Jurkat, Clone E6-1 (cell line): ENCODE measurements around the gene PLA2G2F.
"Not testable (repeated sequence)": the region's sequence is repeated elsewhere in the genome, so short reads cannot be mapped to it uniquely, and the experiment has no call there.

Experiments used
- DNase-seq: peaks from one replicate; pipeline ENCODE4 v3.0.0-alpha.2; 2011; ENCODE audit warnings: low read depth, low spot score
- H3K4me3 ChIP-seq: 2 replicates; pipeline ENCODE4 v1.5.1; 2011; ENCODE audit warnings: mild to moderate bottlenecking, low read length, control low read depth, moderate library complexity

Gene PLA2G2F

DNA sequence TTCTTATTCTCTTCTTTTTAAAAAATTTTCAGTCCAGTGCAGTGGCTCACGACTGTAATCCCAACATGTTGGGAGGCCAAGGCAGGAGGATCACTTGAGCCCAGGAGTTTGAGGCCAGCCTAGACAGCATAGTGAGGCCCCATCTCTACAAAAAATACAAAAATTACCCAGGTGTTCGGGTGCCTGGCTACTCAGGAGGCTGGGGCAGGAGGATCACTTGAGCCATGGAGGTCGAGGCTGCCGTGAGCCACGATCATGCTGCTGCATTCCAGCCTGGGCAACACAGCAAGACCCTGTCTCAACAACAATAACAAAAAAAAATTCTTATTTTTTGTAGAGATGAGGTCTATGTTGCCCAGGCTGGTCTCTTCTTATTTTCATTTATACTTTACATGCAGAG lies 27.7 kb upstream of the PLA2G2F start:
- no peak overlapping the region for H3K4me3 ChIP-seq
- DNase-seq = no peak

DNA sequence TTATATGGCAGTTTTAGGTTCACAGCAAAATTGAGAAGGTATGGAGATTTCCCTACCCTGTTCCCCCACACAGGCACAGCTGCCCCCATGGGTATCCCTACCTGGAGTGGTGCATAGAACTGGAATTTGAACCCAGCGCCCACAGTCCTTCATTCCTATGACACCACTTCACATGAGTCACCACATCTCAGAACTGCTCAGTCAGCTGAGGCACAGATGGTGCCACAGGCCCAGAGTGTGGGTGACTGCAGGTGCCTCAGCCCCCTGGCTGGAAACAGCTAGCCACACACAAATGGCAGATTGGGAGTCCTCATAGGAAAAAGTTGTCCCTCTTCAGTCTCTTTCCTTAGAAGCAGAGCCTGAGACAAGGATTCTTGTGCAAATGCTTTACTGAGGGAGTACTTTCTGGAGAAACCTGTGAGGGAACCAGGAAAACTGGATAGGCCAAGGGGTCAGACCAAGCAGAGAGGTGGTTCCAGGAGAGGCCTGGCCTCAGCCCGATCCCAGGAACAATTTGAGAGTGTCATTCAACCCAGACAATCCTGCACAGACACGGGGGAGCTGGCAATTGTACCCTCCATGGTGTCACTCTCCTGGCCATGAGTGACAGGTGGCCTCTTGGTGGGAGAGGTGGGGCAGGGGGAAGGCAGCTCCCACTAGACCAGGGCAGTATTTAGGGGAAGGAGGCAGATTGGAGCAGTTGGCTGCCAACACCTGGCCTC lies 26.7 kb upstream of the PLA2G2F start:
- H3K4me3 ChIP-seq = no peak overlapping the region
- DNase-seq = no peak

DNA sequence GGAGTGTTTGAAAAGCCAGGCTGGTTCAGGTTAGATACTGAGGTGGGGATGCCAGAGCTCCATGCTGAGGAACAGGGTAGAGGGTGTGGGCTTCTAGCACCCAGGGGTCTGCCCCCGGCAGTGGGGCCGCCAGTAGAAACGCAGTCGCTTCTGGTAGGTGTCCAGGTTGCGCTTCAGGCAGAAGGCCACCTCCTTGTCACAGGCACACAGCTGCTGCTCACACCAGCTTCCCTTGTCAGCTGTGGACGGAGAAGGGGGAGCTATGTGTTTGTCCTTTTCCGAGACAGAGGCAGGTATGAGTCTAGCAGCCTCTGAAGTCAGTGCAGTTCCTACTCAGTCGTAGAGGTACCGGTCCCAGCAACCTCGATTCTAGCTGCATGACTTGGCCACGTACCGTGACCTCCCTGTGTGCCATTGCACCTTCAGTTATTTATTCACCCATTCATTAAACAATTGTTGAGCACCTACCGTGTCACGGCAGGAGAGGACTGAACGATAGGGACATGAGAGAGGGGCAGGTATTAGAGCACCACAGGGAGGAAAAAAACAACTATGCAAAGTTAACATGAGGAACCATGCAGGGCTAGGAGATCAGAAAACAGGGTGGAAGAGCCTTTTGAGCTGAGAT lies 25.0 kb upstream of the PLA2G2F start:
- H3K4me3 ChIP-seq = no peak overlapping the region
- DNase-seq = no peak

DNA sequence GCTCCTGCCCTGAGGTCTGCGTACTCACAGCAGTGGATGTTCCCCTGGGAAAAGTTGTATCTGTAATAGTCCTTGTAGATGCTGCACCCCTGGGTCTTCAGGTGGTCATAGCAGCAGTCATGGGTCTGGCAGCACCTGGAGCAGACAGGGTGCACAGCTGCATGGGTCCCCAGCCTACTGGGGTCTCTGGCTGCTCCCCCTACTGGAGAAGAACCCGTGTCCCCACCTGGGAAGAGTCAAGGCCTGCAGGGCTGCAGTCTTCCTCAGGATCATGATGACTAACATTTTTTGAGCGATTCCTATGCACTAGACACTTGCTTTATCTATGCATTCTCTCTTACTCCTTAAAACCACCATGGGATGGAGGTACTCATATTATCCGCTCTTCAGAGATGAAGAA lies 23.6 kb upstream of the PLA2G2F start:
- no peak overlapping the region for H3K4me3 ChIP-seq
- no peak for DNase-seq

DNA sequence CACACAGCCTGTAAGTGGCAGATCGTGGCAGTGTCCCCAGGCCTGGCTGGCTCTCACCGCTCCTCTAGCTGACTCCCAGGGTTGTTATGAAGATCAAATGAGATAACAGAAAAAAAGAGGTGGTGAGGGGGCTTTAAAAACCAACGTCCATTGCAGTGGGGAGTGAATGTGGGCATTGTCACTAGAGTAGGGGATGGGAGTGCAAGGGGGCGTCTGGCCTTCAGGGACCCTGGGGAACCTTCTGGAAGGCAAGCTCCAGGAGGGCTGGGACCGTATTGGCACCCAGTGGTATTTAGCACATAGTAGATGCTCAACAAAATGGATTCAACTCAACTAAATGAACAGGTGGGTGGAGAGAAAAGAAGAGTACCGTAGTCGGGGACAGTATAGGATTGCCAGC lies 23.2 kb upstream of the PLA2G2F start:
- no peak overlapping the region for H3K4me3 ChIP-seq
- DNase-seq = no peak

DNA sequence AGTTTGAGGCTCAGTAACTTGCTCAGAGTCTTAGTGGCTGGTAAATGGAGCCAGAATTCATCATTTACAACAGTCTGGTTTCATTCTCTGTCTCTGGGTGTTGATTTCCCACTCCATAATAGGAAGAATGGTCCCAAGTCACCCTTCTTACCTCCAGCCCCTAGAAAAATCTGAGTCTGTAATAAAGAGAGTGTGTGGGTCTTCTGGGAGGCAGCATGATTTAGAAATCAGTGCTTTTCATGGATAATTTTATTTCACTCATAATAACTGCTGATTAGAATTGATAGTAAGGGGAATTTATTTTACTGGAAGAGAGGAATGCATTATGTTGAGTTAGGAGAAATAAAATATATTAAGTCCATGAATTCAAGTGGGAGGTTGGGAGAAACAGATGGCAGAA lies 21.9 kb upstream of the PLA2G2F start:
- DNase-seq = no peak
- H3K4me3 ChIP-seq = no peak overlapping the region

DNA sequence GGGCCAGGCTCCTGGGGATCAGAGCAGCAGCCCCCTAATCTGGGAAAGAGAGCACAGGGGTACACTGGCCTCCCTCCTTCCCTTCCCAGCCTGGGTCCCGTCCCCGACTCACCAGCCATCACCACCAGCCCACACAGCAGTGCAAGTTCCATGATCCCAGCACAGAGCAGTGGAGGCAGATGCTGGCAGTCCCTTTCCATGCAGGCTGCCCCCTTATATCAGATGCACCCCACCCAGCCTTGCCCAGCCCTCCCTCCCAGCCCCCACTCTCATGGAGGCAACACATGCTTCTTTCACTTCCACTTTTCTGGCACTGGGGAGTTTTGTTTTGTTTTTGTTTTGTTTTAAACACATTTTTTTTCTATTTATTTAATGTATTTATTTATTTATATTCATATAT lies 19.8 kb upstream of the PLA2G2F start, which contains the start of gene PLA2G2D:
TSS of gene PLA2G2D (minus strand) at position 190 of the 400 bp plus-strand sequence. CDS start at position 152, 38 bp downstream.
- DNase-seq = no peak
- H3K4me3 ChIP-seq = no peak within 1 kb of the TSS

DNA sequence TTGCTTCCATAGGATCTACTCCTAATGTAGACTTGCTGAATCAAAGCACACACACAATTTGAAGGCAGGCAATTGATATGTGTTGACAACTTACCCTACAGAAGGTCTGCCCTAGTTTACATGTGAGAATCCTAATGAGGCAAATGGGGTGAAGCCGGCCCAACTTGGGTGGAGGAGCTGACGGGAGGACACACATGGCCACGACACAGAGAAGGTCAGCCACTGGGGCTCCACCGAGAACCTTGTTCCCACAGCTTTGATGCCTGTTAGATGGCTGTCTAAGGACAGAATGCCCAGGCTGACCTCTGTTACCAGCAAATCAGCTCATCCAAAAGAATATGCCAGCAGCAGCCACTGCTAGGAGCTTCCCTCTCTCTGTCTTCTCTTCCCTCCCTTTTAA lies 18.3 kb upstream of the PLA2G2F start:
- no peak overlapping the region for H3K4me3 ChIP-seq
- DNase-seq = no peak

DNA sequence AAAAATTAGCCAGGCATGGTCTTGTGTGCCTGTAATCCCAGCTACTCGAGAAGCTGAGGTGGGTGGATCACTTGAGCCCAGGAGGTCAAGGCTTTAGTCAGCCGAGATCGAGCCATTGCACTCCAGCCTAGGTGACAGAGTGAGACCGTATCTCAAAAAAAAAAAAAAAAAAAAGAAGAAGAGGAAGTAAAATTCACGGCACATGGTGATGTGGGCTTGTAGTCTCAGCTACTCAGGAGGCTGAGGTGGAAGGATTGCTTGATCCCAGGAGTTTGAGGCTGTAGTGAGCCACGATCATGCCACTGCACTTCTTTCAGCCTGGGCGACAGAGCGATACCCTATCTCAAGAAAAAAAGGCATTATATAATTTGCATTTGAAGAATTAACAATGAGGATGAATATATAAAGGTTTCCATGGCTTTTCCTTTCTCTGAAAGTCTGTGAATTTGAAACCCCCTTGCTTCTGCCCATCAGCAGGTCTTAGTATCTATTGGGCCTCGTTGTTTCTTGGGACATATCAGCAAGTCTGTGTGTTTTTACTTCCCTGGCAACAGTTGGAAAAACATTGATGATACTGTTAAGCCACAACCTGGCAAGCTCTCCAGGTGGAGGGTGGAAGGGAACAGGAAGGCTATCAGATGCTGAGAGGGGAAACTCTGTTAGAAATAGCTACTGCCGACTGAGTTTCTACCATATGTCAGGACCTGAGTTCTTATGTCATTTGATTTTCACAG lies 15.2 kb upstream of the PLA2G2F start:
- DNase-seq = no peak
- H3K4me3 ChIP-seq = no peak overlapping the region

DNA sequence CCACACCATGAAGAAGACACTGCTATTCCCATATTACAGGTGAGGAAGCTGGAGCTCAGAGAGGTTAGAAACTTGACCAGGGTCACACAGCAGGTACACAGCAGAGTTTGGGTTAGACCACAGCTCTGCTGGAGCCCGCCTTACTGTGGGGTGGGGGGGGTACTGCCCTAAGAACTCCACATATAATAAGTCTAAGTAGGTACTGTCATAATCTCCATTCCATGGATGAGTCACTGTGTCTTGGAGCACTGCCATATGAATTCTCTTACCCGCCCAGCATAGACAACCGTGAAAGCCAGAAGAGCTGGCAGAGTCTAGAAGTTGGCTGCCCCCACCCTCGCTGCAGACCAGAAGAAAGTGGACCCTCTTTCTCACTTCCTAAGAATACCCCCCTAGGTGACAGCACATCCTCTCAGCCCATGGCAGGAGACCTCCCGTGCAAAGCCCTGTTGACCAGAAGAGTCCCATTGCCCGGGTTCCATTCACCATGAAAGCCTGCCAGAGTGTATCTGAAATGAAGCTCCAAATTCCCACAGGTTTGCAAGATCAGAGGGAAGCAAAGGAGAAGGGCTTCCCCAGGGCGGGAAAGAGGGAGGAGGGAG lies 14.6 kb upstream of the PLA2G2F start:
- H3K4me3 ChIP-seq = no peak overlapping the region
- DNase-seq = no peak

DNA sequence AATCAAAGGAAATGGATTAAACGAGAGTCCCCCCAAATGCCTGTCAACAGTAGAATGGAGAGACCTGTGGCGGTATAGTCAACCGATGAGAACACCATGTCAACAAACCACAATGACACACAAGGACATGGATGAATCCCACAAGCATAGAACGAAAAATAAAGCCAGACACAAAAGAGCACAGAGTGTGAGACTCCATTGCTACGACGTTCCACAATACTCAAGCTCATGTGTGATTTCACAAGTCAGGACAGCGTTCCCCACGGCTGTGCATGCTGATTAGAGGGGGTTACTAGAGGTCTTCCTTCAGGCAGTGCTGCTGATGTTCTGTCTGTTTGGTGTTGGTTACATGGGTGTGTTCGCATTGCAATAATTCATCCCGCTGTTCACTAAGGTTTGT lies 14.0 kb upstream of the PLA2G2F start:
- DNase-seq = no peak
- no peak overlapping the region for H3K4me3 ChIP-seq

DNA sequence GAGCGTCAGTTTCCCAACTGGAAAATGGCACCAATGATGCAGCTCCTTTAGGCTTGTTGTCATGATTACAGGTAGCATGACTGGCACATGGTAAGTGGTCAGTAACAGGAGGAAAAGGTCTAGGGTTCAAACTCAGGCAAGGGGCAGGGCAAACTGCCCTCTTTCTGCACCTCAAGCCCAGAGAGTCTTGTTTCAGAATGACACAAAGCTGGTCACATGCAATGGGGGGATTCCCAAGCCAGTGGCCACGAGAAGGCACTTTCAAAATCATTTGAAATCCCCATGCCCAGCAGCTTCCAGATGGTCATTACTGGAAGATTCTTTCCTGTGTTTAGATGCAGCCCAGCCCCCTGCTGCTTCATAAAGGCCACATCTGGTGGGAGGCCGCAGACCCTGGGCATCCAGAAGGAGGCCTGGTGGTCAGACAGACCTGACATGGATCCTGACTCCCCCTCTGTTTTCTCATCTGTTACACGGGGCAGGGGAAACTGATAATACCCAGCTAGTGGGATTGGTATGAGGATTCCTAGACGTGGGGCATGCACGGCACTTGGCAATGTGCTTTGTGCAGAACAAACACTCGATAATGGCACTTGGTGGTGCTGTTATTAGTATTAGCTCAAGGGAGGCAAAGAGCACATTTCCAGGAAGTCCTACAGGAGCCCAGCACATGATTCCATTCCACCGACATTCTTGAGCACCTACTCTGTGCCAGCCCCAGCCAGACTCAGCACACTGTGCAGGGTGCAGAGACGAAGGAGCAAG lies 12.9 kb upstream of the PLA2G2F start:
- DNase-seq = no peak
- H3K4me3 ChIP-seq = no peak overlapping the region

DNA sequence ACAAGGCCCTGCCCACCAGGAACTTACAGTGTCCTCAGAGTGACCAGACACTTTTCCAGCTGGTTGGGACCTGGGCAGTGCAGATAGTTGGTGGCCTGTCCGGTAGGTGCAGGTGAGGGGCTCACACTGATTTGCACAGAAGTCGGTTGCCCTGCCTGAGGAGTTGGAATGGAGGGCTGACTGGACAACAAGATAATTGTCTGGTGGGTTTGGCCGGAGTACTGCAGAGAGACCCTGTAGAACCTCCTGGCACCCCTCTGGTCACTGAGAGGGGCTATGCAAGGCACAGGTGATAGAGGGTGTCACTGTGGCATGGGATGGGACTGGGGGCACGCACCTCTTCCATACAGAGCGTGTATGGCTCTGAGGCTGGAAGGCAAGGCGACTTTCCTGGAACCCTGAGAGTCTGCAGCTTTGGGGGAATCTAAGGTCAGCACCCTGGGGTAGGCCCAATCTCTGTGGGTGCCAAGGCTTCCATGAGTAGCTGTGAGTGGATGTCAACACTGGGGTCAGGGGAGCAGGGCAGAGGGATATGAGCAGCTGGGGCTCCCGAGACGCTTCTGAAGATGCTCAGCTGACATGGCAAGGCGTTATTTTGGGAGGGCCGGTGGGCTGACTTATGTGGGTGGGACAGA lies 12.2 kb upstream of the PLA2G2F start:
- H3K4me3 ChIP-seq = no peak overlapping the region
- no peak for DNase-seq

DNA sequence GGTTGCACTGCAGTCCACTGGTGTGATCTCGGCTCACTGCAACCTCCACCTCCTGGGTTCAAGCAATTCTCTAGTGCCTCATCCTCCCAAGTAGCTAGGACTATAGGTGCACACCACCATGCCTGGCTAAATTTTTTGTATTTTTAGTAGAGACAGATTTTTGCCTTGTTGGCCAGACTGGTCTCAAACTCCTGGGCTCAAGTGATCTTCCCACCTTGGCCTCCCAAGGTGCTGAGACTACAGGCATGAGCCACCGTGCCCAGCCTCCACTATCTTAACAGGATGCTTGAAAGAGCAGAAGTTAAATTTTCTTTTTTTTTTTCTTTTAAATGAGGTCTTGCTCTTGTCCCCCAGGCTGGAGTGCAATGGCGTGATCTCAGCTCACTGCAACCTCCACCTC lies 8.6 kb upstream of the PLA2G2F start:
- H3K4me3 ChIP-seq, DNase-seq: not testable (repeated sequence)

DNA sequence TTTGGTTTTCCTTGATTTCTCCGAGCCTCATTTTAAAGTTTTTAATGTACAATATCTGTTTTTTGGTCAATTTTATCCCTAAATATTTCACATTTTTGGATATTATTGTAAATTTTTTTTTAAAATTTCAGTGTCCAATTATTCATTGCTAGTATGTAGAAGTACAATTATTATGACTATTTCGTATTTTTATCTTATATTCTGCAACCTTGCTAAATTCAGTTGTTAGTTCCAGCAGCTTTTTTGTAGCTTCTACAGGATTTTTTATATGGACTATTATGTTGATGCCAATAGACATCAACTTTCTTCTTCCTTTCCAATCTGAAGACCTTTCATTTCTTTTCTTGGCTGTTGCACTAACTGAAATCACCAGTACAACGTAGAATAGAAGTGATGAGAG lies 4.1 kb upstream of the PLA2G2F start:
- DNase-seq = no peak
- no peak overlapping the region for H3K4me3 ChIP-seq

DNA sequence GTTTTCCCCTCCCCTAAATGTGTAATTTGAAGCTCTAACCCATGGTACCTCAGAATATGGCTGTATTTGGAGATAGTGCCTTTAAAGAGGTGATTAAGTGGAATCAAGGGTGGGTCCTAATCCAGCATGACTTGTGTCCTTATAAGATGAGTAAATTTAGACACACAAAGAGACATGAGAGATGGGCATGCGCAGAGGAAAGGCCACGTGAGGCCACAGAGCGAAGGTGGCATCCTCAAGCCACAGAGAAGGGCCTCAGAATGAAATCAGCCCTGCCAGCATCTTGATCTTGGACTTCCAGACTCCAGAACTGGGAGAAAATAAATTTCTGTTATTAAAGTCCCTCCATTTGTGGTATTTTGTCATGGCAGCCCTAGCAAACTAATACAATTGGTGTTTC lies 2.9 kb upstream of the PLA2G2F start:
- no peak overlapping the region for H3K4me3 ChIP-seq
- DNase-seq = no peak

DNA sequence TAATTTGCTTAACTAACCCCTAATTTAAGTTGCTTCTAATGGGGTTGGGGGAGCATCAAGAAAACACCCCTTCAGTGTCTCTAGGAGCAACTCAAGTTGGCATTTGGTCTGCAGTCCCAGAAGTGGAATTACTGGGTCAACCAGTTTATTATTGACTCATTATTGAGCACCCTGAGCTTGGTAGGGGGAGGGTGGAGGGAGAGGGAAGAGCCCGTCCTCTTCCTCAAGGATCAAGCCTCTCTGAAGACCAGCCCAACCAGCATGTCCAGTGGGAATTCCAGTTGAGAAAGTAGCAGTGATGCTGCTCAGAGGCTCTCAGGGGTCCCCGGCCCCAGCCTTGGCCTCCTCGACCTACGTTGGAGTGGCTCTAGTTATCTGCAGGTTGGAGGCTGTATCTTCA lies 2.1 kb upstream of the PLA2G2F start:
- no peak for DNase-seq
- H3K4me3 ChIP-seq = no peak overlapping the region

DNA sequence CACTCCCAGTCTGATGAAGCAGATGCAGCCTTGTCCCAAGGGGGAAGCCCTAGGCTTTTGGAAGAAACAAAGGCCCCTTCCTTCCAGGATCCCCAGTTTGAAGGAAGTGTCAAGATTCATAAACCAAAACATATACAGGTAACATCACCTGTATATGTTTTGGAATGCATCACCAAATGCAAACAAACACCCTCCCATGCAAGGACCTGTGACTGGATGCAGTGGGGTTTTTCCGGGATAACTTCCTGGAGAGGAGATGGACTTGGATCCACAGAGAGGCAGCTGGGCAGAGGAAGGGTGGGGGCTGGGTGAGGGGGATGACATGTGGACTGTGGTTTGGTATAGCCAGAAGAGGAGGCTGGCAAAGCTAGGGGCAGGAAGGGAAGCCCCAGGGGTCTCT lies 1.5 kb upstream of the PLA2G2F start:
- no peak overlapping the region for H3K4me3 ChIP-seq
- DNase-seq = no peak

DNA sequence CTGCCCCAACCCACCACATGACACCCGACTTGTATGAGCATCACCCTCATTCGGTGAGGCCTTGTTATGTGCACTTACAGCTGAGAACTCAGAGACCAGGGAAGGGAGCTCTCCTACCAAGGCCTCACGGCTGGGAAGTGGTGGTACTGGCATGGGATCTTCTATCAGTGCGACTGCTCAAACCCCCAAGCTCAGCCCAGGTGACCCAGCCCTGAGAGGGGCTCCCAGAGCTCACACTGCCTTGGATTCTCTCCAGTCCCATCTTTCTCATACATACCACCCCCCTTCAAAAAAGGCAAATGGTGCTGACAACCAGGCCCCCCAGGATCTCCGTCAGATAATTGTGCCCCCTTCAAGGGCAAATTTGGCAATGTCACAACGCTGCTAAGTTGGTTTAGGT lies 777 bp upstream of the PLA2G2F start:
- H3K4me3 ChIP-seq = no peak overlapping the region
- DNase-seq = no peak
